AG04450 (cell line): ENCODE data around the gene GALNT9. TPM values are rescaled to one million over a fixed set of nuclear protein-coding genes. Genes with fewer than 3 reads are reported as not detected.

ENCODE experiments used
- CTCF ChIA-PET: fragments of 300-600, 350-600 bp; formaldehyde crosslinking; extraction: SDS; loops from one replicate; lab custom pipeline; 2022; ENCODE audit warnings: antibody characterized with exemption, inconsistent platforms; lab: Charles Lee
- POLR2A ChIA-PET: fragments of 350-600 bp; formaldehyde crosslinking; extraction: SDS; loops from one replicate; lab custom pipeline; 2021; ENCODE audit warnings: antibody characterized with exemption, inconsistent platforms; lab: Yijun Ruan, JAX
- DNase-seq: peaks from one replicate; pipeline ENCODE4 v3.0.0-alpha.2; 2011; ENCODE audit warnings: low read depth, low spot score
- H3K27ac ChIP-seq: one replicate; pipeline ENCODE4 v1.5.1; 2012; ENCODE audit warnings: low read depth, low read length, control low read depth
- H3K27me3 ChIP-seq: one replicate; pipeline ENCODE4 v1.6.0; 2012; ENCODE audit warnings: low read length; ENCODE audit not compliant: control insufficient read depth, insufficient read depth
- H3K4me3 ChIP-seq: 2 replicates; pipeline ENCODE4 v1.5.1; 2011; ENCODE audit warnings: mild to moderate bottlenecking, low read depth, low read length, control low read depth
- H3K9me3 ChIP-seq: 2 replicates; pipeline ENCODE4 v1.5.1; 2012; ENCODE audit warnings: low read length; ENCODE audit not compliant: control insufficient read depth, insufficient read depth
- polyA plus RNA-seq: library from polyadenylated mRNA; depleted of rRNA; stranded (reverse); fragments of >200 nt; gene quantifications from 2 replicates; pipeline ENCODE4 v1.2.3, GENCODE V29; 2011
- TF ChIP-seq, protein P1 (sequence below): IDR thresholded peaks from 2 replicates; pipeline ENCODE4 v1.5.1; 2011; ENCODE audit warnings: low read depth, low read length, control low read depth, inconsistent platforms

The GALNT9 gene
- polyA plus RNA-seq, 1 experiment: not detected

DNA sequence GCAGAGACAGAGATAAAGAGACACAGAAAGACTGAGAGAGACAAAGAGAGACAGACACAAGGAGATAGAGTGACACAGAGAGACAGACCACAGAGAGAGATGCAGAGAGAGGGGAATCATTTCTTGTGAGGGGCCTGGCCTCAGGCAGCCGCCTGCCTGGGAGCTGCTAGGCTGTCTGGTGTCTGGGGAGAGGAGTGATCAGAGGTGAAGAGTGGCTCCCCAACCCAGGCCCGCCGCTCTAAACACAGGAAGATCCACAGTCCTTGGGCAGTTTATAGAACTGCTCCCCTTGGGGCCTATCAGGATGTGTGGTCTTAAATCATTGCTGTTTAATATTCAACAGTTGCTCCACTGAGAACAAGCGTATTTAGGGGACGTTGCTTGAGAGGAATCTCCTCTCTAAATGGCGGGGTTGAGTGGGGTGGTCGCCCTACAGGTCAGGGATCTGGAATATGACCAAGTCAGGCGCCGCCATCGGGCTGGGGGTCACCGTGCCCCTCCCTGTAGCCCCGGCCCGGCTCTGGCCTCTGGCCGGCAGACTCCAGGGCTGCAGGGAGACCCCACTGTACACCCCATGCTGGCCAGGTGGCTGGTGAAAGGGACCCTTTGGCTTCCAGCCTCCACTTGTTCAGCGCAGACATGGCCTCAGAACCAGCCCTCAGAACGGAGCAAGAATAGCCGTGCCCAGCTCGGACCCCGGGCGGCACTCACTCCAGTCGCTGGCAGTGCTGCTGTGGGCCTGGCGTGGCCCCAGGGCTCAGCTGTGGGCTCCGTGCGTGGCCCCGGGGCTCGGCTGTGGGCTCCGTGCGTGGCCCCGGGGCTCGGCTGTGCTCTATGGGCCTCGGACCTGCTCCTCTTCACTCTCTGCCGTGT, 89.4 kb downstream of the GALNT9 start:
- POLR2A ChIA-PET: no interaction called here
- DNase-seq: no peak
- H3K27ac ChIP-seq: no peak overlapping the region
- CTCF ChIA-PET: no interaction called here
- H3K9me3 ChIP-seq: peaks cover 50% of the 10 kb centered on the region
- TF ChIP-seq, protein P1, sequence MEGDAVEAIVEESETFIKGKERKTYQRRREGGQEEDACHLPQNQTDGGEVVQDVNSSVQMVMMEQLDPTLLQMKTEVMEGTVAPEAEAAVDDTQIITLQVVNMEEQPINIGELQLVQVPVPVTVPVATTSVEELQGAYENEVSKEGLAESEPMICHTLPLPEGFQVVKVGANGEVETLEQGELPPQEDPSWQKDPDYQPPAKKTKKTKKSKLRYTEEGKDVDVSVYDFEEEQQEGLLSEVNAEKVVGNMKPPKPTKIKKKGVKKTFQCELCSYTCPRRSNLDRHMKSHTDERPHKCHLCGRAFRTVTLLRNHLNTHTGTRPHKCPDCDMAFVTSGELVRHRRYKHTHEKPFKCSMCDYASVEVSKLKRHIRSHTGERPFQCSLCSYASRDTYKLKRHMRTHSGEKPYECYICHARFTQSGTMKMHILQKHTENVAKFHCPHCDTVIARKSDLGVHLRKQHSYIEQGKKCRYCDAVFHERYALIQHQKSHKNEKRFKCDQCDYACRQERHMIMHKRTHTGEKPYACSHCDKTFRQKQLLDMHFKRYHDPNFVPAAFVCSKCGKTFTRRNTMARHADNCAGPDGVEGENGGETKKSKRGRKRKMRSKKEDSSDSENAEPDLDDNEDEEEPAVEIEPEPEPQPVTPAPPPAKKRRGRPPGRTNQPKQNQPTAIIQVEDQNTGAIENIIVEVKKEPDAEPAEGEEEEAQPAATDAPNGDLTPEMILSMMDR: no peak
- H3K27me3 ChIP-seq: no peaks in the 10 kb centered on the region
- no peak overlapping the region for H3K4me3 ChIP-seq

DNA sequence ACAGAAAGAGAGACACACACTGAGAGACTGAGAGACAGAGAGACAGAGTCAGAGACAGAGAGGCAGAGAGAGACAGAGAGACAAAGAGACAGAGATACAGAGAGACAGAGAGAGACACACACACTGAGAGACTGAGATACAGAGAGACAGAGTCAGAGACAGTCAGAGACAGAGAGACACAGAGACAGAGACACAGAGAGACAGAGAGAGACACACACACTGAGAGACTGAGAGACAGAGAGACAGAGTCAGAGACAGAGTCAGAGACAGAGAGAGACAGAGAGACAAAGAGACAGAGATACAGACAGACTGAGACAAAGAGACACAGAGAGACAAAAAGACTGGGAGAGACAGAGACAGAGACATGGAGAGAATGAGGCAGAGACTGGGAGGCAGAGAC, 90.0 kb downstream of the GALNT9 start:
- no peaks in the 10 kb centered on the region for H3K27me3 ChIP-seq
- TF ChIP-seq, protein P1: no peak
- no peak for DNase-seq
- CTCF ChIA-PET: no interaction called here
- H3K4me3 ChIP-seq: no peak overlapping the region
- no peak overlapping the region for H3K27ac ChIP-seq
- POLR2A ChIA-PET: no interaction called here
- peaks cover 51% of the 10 kb centered on the region for H3K9me3 ChIP-seq

DNA sequence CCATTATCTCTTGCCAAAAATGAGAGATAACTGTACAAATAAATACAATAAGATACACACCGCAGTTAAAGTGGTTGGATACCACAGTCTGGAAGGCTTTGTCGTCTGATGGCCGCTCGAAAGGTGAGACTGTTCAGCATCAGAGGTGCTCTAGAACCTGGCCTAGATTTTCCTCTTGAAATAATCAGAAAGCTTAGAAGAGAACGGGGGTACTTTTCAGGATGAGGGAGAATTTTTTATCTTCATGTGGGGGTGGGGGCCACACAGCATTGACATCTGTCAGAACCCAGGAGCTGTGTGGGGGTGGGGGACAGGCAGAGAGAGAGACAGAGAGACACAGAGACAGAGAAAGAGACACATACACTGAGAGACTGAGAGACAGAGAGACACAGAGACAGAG, 90.5 kb downstream of the GALNT9 start:
- H3K4me3 ChIP-seq: no peak overlapping the region
- ChIA-PET POLR2A (no interaction called here), CTCF (no interaction called here)
- TF ChIP-seq, protein P1: no peak
- H3K27ac ChIP-seq: no peak overlapping the region
- peaks cover 49% of the 10 kb centered on the region for H3K9me3 ChIP-seq
- no peaks in the 10 kb centered on the region for H3K27me3 ChIP-seq
- DNase-seq: no peak

DNA sequence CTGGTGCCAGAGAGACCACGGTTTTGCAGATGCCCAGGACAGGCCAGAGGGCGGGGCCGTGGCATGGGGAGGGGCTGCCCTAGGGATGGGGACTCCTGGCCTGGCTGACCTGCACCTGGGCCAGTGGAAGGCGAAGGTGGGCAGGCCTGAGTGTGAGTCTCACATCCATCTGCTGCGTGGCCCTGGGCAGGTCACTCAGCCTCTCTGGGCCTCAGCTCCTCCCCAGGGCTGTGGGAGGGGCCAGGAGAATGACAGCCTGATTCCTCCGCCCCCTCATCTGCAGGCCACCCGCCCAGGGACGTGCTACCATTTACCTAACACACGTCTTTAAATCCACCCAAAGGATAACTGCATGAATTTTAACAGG, 90.9 kb downstream of the GALNT9 start:
- TF ChIP-seq, protein P1: no peak
- Histone ChIP-seq H3K27ac (no peak overlapping the region), H3K27me3 (no peaks in the 10 kb centered on the region), H3K9me3 (peaks cover 45% of the 10 kb centered on the region), H3K4me3 (no peak overlapping the region)
- DNase-seq: no peak
- ChIA-PET POLR2A (no interaction called here), CTCF (no interaction called here)

DNA sequence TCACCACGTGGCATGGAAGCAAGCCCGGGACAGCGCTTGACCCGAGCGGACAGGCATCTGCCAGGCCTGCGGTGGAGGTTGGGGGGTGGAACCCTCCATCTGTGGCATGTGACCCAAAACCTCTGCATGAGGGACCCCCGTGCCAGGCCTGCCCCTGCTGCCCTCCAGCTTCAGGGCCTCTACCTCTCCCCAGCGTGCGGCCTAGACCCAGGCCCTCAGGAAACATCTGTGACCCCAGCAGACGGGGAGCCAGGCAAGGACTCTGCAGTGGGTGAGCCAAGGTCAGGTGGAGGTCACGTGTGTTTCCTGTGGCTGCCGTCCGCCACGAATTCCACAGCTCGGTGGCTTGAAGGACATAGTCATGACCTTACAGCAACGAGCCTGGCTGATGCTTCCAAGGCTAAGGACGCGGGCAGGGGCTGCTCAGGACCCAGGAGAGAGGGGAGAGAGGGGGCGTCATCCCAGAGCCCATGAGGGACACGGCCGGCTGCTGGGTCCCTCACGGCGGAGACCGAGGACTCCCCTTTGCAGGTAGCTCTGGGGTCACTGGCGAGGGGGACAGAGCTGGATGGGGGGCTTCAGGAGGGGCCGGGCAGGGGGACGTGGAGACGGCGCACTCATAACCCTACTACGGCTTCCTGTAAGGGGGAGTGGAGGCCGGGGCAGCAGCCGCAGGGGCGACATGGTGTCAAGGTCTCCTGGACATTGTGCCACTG, 91.5 kb downstream of the GALNT9 start:
- TF ChIP-seq, protein P1: no peak
- POLR2A ChIA-PET: no interaction called here
- no peaks in the 10 kb centered on the region for H3K27me3 ChIP-seq
- DNase-seq: no peak
- CTCF ChIA-PET: interaction anchor here (0.5 kb wide), 1 partner anchor 453 kb away, joined by 5 read pairs; no protein-coding TSS in a partner anchor
- peaks cover 40% of the 10 kb centered on the region for H3K9me3 ChIP-seq
- no peak overlapping the region for H3K4me3 ChIP-seq
- H3K27ac ChIP-seq: no peak overlapping the region
